ENCODE results near the gene SLC6A16. TPM values are rescaled to one million over a fixed set of nuclear protein-coding genes. Genes with fewer than 3 reads are reported as not detected.

Gene SLC6A16
- total RNA-seq, 1 experiment from 2014 or later = 1.3 TPM

GRCh38 chr19:49340069-49340864, 15.3 kb upstream of the SLC6A16 start:
- BruUV-seq (replicated peaks) = no TSS peak

More at GRCh38 chr19:49340069-49340864, 15.3 kb upstream of the SLC6A16 start:
- Histone ChIP-seq H3K9me3 (ENCODE audit: control insufficient read depth, insufficient read depth, low read depth, low read length) (no peaks in the 10 kb centered on the region), H3K36me3 (ENCODE audit: control insufficient read depth, insufficient read depth, low read length) (no peaks in the 10 kb centered on the region), H3K27me3 (ENCODE audit: control insufficient read depth, insufficient read depth, low read length) (no peaks in the 10 kb centered on the region), H3K4me3 (ENCODE audit: low read depth in 2 of 2, low read length in 2 of 2) (peak overlapping the region; percentile 33 to 64), H3K27ac (ENCODE audit: low read length) (peak overlapping the region; percentile 59), H3K4me1 (ENCODE audit: control insufficient read depth, insufficient read depth, low read length) (peaks cover 3% of the 10 kb centered on the region; the same call in 1 of the 2 replicates)
- in situ Hi-C loops (cut with HindIII; ENCODE audit: low pct_unique_long_range_greater_than_20kb, low sequenced_read_pairs) = no loop called here
- intact Hi-C loops (cut with micrococcal nuclease; ENCODE audit: unreplicated experiment) = no loop called here
- CTCF ChIA-PET = interaction anchor here (0.5 kb wide), 1 partner anchor 103 kb away, joined by 4 read pairs; no protein-coding TSS in a partner anchor
- ATAC-seq (peak; percentile 42), DNase-seq (ENCODE audit: low read depth, low spot score) (no peak)
- no peak for TF ChIP-seq TCF7L2 (IDR thresholded peaks at IDR 0.05; ENCODE audit: low read depth, low read length)
- no peak for TF ChIP-seq REST (IDR thresholded peaks at IDR 0.05; ENCODE audit: insufficient read depth in 1 of 2, low read depth in 2 of 2, low read length in 1 of 2)
- no peak; the same call in 1 of the 2 replicates for TF ChIP-seq POLR2AphosphoS5 (IDR thresholded peaks at IDR 0.05; ENCODE audit: low read depth, low read length)
- no peak for TF ChIP-seq SIN3A (IDR thresholded peaks at IDR 0.05; ENCODE audit: borderline replicate concordance, insufficient read depth, low read depth, low read length)
- no peak for TF ChIP-seq CTCF (IDR thresholded peaks at IDR 0.05)
- POLR2A ChIA-PET = interaction anchor here (0.8 kb wide), 1 partner anchor 20 kb away, joined by 6 read pairs; no protein-coding TSS in a partner anchor

Measured in Panc1 (cell line).